Stimulated activated CD8-positive, alpha-beta memory T cell treated with anti-CD3 and anti-CD28 coated beads, Interleukin-7, amount 100 ng/mL, for 1 hour (primary cell): ENCODE results near the gene TNNT2.

Experiments
- DNase-seq, 2 donors: peaks; one replicate each; pipeline ENCODE4 v3.0.0-alpha.2; 2020; ENCODE audit warnings: low read depth in 2 of 2

Gene TNNT2

GRCh38 chr1:201334325-201335173, 42.9 kb downstream of the TNNT2 start:
- no peak for DNase-seq

GRCh38 chr1:201332616-201333335, 44.7 kb downstream of the TNNT2 start:
- no peak for DNase-seq

- DNase-seq: no peak
These were observed 45.5 kb downstream of the TNNT2 start for GRCh38 chr1:201332021-201332420.

DNA sequence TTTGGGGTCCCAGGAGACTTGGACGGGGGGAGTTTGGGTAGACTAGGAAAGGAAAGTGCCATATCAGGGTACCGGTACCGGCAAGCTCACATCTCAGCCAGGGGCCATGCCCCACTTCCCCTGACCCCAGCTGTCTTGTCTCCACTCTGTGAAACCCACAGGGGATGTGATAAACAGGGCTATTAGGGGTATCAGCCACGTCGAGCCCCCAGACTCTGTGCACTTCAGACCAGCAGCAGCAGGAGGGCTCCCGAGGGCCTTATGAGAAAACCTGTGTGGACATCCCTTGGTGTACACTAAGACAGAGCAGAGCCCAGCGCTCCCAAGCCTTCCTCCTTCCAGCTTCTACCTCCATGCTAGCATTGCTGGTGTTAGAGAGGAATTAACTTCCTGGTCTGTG, 46.3 kb downstream of the TNNT2 start:
- DNase-seq: no peak

DNA sequence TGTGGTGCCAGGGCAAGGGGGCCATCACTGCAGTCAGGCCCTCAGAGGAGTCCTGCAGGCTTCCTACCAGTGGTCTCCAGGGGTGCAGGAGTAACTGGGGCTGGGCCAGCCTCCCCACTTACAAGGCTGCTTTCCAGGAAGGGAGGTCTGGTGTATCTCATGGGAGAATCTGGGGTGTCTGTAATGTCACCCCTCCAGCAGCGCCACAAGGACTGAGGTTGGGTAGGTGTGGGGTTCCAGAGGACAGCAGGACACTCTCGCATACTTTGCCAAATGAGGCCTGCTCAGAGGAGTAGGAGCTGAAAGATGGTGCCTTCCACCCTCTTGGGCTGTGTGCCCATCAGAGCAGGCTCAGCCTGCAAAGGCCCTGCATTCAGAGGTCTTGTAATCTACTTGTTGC, 46.9 kb downstream of the TNNT2 start:
- no peak for DNase-seq

DNA sequence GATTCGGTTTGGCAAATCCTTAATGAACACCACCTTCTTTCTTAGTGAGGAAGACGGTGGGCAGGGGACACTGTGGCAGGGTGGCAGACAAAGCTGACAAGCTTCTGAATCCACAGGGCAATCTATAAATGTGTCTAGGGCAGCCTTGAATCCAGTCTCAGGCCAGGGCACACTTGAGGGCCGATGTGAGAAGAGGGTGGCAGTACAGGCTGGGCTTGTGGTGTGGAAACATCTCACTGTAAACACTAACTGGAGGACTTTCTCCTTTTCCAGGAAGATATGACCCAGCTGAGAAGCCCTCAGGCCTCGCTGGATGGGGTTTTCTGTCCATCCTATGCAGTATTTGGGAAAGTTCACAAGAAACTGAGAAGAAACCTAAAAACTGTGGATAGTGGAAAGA, 47.7 kb downstream of the TNNT2 start:
- DNase-seq: no peak

GRCh38 chr1:201329286-201329685, 48.2 kb downstream of the TNNT2 start:
- DNase-seq: no peak

DNA sequence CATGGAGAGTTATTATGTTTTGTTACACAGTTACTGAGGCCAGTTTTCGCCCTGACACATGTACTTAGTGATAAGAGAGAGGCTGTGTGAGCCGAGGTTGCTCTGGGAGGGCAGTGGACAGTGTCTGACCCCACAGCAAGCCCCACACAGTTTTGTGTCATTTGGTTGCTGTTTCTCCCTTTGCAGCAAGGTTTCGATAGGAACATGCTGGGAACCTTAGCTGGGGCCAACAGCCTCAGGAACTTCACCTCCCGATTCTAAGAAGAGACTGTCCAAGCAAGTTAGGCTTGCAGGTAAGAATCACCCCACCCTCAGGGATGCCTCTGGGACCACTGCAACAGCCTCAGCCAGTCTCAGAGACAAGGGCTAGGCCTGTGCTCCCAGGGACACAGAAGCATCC, 48.9 kb downstream of the TNNT2 start:
- no peak for DNase-seq

DNA sequence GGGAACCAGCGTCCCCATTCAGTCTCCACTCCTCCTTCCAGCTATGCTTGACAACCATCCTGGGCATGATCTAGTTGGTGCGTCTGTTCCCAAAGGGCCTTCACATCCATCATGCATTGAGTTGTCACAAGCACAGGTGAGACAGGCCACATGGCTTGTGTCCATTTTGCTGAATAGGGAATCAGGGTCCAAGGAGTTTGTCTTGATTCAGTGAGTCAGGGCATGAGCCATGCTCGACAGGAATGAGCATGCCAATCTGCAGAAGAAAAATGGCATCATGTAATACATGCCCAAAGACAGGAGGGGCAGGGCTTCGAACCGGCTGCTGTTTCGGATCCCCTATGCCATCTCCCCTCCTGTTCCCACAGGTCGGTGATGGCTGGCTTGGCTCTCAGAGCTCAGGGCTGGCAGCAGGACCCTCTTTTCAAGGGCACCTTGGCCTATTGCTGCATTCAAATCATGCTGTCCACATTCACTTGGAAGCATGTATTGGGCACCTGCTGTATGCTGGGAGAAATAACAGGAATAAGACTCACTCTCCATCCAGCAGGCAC, 49.7 kb downstream of the TNNT2 start:
- no peak for DNase-seq

- no peak for DNase-seq
These were observed 50.8 kb downstream of the TNNT2 start for GRCh38 chr1:201326710-201327109.

GRCh38 chr1:201325678-201326060, 51.8 kb downstream of the TNNT2 start:
- no peak for DNase-seq

DNA sequence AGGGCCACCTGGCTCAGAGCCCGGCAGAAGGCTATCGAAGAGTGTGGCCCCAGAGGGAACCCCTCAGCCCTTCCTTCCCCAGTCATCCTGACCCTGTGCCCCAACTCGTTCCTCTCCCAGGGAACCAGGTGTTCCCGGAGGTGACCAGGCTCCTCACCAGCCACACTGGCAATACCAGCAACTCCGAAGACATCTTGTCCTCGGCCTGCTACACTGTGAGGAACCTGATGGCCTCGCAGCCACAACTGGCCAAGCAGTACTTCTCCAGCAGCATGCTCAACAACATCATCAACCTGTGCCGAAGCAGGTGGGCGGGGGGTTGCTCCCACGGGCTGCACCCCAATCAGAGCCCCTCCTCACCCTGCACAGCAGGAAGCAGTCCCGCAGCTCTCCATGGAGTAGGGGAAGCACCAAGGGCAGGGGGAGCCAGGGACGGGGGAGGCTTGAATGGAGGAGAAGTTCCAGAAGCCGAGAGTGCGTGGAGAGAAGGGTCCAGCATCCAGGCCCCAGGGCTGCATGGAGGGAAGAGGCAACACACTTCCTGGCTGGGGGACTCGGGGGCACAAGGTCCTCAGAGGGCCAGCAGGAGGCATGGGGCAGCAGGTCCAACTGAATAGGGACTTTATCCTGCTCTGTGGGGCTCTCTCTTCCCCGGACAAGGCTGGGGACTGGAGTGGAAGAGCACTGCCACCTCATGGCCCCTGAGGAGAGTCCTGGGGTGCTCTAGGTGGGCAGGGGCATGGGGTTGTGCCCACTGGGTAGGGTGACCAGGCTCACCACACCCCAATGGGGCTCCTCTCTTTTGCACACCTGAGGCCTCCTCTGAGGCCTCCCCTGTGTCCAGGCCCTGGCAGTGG, 52.4 kb downstream of the TNNT2 start:
- no peak for DNase-seq

DNA sequence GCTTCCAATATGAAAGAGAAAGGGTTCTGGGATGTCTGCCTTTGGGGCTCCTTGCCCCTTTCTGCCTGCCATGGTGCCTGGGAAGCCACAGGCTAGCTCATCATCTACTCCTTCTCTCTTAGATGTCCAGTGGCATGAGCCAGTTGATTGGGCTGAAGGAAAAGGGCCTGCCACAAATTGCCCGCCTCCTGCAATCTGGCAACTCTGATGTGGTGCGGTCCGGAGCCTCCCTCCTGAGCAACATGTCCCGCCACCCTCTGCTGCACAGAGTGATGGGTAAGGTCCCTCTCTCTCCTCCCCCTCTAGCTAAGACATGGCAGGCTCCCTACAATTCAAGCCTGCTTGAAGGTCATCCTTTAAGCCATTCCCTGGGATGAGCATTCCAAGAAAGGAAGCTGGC, 53.2 kb downstream of the TNNT2 start:
- no peak for DNase-seq

GRCh38 chr1:201322653-201323510, 54.6 kb downstream of the TNNT2 start:
- no peak for DNase-seq

DNA sequence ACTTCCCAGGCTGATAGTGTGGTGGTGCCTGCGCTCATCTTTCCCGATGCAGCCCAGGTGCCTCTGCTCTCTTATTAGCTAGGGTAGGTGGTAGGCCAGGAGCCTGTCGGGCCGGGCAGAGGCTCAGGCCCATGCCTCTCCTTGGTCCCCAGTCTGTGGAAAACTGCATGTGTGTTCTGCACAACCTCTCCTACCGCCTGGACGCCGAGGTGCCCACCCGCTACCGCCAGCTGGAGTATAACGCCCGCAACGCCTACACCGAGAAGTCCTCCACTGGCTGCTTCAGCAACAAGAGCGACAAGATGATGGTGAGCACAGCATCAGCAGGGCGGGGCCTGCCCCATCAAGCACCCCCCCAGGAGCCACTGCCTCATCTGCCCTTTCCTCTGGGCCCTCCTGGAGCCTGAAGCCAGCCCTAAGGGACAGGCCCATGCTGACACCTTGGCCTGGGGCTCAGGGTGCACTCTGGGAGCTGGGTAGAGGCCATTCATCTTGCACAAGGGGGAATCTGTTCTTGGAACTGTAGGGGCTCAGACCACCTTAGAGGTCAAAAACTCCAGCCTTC, 55.6 kb downstream of the TNNT2 start:
- DNase-seq: no peak

GRCh38 chr1:201320168-201320788, 57.2 kb downstream of the TNNT2 start:
- no peak for DNase-seq

- DNase-seq: no peak
These were observed 57.8 kb downstream of the TNNT2 start for GRCh38 chr1:201319631-201320030.

DNA sequence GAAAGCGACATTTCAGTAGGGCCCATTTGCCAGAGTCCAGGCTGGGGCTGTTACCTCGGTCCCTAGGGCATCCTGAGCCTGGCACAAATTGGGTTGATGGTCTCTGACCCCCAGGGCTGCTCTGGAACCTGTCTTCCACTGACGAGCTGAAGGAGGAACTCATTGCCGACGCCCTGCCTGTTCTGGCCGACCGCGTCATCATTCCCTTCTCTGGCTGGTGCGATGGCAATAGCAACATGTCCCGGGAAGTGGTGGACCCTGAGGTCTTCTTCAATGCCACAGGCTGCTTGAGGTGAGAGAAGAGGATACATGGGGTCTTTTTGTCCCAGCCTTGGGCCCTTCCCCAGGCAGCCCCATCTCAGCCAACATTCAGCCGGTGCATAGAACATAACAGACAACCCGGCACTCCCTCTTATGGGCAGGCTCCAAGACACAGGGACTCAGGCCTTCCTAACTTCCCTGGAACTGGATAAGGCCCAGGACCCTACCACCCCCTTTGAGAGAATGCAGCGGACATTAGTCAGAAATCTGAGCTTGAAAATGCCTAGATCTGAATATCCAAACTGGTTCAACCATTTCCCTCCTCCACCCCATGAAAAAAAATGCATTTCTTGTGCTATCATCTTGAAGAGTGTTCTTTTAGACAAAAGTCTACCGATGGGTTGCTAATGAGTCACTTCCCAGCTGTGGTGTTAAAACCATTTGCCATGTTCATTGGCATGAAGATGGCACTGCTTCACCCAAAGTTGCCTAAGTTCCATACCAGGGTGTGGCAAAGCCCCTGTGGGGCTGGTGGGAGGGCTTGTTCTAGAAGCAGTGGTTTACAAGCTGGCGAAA, 58.8 kb downstream of the TNNT2 start:
- no peak for DNase-seq

DNA sequence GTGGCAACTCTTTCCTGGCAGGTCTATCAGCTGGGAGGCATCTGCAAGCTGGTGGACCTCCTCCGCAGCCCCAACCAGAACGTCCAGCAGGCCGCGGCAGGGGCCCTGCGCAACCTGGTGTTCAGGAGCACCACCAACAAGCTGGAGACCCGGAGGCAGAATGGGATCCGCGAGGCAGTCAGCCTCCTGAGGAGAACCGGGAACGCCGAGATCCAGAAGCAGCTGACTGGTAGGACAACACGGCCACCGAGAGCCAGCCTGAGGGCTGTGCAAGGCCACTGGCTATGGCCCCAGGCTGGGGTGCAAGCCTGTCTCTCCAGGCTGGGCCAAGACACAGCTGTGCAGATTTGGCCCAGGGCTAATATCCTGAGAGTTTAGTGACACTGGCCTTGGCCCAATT, 59.9 kb downstream of the TNNT2 start:
- DNase-seq: no peak
